Measurements from ENCODE around the gene NSMF. TPM values are rescaled to one million over a fixed set of nuclear protein-coding genes. Genes with fewer than 3 reads are reported as not detected.

Gene NSMF
- total RNA-seq, 1 donor from 2014 or later: 131 TPM

- no peak for DNase-seq
- H3K9me3 Mint-ChIP-seq (ENCODE audit: unreplicated experiment): peaks cover 1% of the 10 kb centered on the region
- H3K27me3 Mint-ChIP-seq (ENCODE audit: unreplicated experiment): peaks cover 4% of the 10 kb centered on the region
- H3K4me3 Mint-ChIP-seq (ENCODE audit: unreplicated experiment): no peak overlapping the region
- TF ChIP-seq, protein P1, sequence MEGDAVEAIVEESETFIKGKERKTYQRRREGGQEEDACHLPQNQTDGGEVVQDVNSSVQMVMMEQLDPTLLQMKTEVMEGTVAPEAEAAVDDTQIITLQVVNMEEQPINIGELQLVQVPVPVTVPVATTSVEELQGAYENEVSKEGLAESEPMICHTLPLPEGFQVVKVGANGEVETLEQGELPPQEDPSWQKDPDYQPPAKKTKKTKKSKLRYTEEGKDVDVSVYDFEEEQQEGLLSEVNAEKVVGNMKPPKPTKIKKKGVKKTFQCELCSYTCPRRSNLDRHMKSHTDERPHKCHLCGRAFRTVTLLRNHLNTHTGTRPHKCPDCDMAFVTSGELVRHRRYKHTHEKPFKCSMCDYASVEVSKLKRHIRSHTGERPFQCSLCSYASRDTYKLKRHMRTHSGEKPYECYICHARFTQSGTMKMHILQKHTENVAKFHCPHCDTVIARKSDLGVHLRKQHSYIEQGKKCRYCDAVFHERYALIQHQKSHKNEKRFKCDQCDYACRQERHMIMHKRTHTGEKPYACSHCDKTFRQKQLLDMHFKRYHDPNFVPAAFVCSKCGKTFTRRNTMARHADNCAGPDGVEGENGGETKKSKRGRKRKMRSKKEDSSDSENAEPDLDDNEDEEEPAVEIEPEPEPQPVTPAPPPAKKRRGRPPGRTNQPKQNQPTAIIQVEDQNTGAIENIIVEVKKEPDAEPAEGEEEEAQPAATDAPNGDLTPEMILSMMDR (IDR thresholded peaks at IDR 0.05; ENCODE audit: partially characterized antibody, unreplicated experiment): no peak
- no peak overlapping the region for H3K27ac Mint-ChIP-seq (ENCODE audit: unreplicated experiment)
- no peaks in the 10 kb centered on the region for H3K36me3 Mint-ChIP-seq (ENCODE audit: unreplicated experiment)
- H3K4me1 Mint-ChIP-seq (ENCODE audit: low read depth, unreplicated experiment): peaks cover 4% of the 10 kb centered on the region
Observed at GRCh38 chr9:137456864-137457405, 2.2 kb downstream of the NSMF start.

DNA sequence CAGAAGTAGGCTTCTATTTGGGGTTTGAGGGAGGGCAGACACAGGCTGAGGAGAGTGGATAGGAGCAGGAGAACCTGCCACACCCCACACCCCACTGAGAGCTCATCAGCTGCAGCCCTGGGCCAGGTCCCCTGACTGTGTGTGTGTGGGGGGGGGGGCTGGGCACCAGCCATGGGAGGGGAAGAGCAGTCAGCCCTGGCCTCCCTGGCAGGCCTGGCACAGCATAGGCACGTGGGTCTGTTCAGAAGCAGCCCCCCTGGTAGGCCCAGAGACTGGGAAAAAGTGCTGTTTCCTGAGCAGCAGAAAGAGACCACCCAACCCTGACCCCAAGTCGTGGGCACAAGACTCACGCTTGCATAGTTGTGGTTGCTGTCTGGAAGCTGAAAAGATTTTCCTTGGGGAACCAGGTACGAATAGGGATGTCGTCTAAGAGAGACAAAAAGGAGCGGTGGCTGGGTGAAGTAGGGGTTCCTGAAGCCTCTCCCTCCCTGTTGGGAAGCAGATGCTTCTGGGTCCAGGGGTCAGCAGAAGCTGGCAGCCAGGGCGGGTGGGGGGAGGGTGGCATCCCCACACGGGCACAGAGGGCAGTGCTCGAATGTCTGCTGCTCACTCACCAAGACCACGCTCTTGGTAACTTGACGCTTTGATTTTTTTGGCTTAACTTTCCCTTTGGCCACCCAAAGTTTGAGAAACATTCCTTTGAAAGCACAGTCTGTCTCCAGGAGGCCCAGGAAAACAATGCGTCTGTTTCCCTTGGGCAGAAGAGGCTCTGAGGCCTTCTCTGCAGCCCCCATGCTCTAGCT, 2.9 kb downstream of the NSMF start:
- Mint-ChIP-seq H3K36me3 (ENCODE audit: unreplicated experiment) (no peaks in the 10 kb centered on the region), H3K27ac (ENCODE audit: unreplicated experiment) (no peak overlapping the region), H3K27me3 (ENCODE audit: unreplicated experiment) (peaks cover 4% of the 10 kb centered on the region), H3K4me3 (ENCODE audit: unreplicated experiment) (no peak overlapping the region), H3K4me1 (ENCODE audit: low read depth, unreplicated experiment) (peaks cover 4% of the 10 kb centered on the region), H3K9me3 (ENCODE audit: unreplicated experiment) (peaks cover 1% of the 10 kb centered on the region)
- TF ChIP-seq, protein P1 (IDR thresholded peaks at IDR 0.05; ENCODE audit: partially characterized antibody, unreplicated experiment): no peak
- peak; percentile 14 for DNase-seq

DNA sequence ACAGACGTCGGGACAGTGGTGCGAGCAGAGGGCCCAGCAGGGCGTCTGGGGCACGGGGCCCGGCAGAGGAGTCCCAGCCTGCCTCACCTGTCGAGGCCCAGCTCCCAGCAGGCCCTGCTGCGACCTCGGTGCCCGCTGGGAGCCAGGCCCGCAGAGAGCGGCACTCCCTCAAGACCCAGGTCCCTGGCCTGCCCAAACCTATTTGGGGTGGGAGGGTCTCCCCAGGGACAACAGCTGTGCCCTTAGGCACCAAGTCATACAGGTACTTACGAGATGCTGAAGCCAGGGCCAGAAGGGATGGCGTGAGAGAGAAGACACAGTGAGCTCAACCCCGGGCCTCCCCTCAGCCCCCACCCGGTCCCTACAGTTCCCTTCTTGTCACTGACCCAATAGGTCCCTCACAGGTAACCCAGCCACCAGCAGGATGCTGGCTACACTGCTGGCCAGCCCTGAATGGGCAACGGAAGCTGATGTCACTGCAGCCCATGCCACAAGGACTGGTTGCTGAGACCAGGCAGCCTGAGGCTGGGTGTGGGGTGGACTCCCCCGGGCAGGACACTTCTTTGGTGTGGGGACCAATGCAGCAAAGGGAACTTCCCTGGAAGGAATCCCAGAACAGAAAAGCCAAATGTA, 3.7 kb downstream of the NSMF start:
- Mint-ChIP-seq H3K9me3 (ENCODE audit: unreplicated experiment) (peaks cover 1% of the 10 kb centered on the region), H3K27me3 (ENCODE audit: unreplicated experiment) (peaks cover 4% of the 10 kb centered on the region), H3K27ac (ENCODE audit: unreplicated experiment) (no peak overlapping the region), H3K36me3 (ENCODE audit: unreplicated experiment) (no peaks in the 10 kb centered on the region), H3K4me1 (ENCODE audit: low read depth, unreplicated experiment) (peaks cover 4% of the 10 kb centered on the region), H3K4me3 (ENCODE audit: unreplicated experiment) (no peak overlapping the region)
- peak; percentile 16 for DNase-seq
- TF ChIP-seq, protein P1 (IDR thresholded peaks at IDR 0.05; ENCODE audit: partially characterized antibody, unreplicated experiment): no peak

DNA sequence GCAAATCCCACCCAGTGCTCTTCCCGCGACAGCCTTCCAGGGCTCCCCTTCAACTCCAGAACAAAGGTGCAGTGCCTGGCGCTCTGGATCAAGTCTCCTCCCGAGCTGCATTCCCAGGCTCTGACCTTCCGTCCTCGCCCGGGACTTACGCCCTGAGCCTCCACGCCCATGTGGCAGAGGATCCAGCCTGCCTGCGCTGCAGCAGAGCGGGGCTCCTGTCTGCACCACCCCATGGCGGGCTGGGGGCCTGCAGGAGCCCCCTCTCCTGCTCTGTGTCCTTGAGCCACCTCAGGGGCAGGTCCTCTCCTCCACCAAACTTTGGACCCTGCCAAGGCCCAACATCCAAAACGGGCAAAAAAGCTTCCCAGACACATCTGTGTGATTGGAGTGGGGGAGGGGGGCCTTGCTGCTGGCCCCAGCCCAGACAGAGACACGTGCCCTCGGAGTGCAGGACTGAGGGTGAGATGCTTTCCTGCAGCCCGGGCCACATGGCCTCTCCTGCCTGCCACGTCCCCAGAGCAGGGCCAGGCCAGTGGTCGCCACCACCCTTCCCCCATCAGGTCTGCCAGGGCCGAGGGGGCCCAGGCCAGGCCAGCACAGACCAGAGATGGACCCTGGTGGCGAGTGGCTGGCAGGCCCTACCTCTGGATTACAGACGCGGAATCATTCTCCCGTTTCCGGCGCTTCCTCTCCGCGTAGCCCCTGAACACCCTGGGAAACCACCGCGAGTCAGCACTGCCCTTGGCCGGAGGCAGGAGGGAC, 4.4 kb downstream of the NSMF start:
- Mint-ChIP-seq H3K36me3 (ENCODE audit: unreplicated experiment) (no peaks in the 10 kb centered on the region), H3K4me3 (ENCODE audit: unreplicated experiment) (peak overlapping the region; percentile 61), H3K4me1 (ENCODE audit: low read depth, unreplicated experiment) (peaks cover 4% of the 10 kb centered on the region), H3K27me3 (ENCODE audit: unreplicated experiment) (peaks cover 4% of the 10 kb centered on the region), H3K27ac (ENCODE audit: unreplicated experiment) (no peak overlapping the region), H3K9me3 (ENCODE audit: unreplicated experiment) (peaks cover 1% of the 10 kb centered on the region)
- DNase-seq: peak; percentile 34
- TF ChIP-seq, protein P1 (IDR thresholded peaks at IDR 0.05; ENCODE audit: partially characterized antibody, unreplicated experiment): no peak

Data from glutamatergic neuron (in vitro differentiated cells).